Right lobe of liver (tissue), 4 donors: ENCODE data around the gene GABRA5.

Experiments used
- POLR2A ChIP-seq: fragments of 450-650 bp; IDR thresholded peaks from one replicate; pipeline ENCODE4 v1.6.1; 2017; ENCODE audit warnings: antibody characterized with exemption, mild to moderate bottlenecking
- TF ChIP-seq, protein P1 (sequence below), 4 donors: fragments of 200-600 bp in 3 of 4; fragments of 450-650 bp in 1 of 4; IDR thresholded peaks; one replicate each; pipeline versions ENCODE4 v1.5.1 to v1.8.0; 2016 to 2022; ENCODE audit warnings: antibody characterized with exemption in 4 of 4, mild to moderate bottlenecking in 2 of 4
- donor health status: DM: no; HTN: no; CAD: no.
- donor health status: DM: no; HTN: no; CAD: no.
- donor health status: DM: no; HTN: yes; CAD: no.

DNA sequence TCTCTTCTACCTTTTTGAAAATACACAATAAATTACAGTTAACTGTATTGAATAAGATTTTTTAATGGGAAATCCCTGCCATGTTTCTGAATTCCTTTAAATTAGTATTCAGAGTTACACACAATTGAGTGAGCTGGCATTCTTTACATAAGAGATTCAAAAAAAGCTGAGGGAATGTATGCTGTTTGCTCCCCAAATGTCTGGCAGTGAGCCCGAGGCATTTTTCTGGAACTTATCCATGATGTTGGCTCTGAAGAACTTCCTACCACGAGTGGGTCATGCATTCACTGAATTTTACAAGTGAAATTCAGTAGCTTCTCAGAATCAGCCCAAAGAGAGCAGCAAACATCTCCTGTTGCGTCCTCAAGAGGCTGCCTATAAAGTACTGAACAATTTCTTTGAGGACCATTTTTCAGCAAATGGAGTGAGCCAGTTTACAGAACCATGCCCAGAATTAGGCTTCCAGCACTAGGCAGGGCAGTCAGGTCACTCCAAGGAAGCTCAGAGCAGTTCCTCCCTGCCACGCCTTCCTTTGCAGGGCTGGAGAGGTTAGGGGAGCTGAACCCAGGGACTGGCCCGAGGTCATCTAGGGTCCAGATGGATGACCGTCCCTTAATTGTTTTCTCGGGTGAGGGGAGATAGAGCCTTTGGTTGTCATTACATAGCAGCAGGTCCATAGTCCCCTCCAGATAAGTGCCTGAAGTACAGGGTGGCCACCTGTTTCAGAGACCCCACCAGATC lies 21.2 kb downstream of the GABRA5 start:
- TF ChIP-seq, protein P1, sequence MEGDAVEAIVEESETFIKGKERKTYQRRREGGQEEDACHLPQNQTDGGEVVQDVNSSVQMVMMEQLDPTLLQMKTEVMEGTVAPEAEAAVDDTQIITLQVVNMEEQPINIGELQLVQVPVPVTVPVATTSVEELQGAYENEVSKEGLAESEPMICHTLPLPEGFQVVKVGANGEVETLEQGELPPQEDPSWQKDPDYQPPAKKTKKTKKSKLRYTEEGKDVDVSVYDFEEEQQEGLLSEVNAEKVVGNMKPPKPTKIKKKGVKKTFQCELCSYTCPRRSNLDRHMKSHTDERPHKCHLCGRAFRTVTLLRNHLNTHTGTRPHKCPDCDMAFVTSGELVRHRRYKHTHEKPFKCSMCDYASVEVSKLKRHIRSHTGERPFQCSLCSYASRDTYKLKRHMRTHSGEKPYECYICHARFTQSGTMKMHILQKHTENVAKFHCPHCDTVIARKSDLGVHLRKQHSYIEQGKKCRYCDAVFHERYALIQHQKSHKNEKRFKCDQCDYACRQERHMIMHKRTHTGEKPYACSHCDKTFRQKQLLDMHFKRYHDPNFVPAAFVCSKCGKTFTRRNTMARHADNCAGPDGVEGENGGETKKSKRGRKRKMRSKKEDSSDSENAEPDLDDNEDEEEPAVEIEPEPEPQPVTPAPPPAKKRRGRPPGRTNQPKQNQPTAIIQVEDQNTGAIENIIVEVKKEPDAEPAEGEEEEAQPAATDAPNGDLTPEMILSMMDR (IDR thresholded peaks at IDR 0.05) = no peak
- TF ChIP-seq POLR2A = no peak
